Measurements from ENCODE around the gene NDUFB10.
"Not testable (repeated sequence)": the region's sequence is repeated elsewhere in the genome, so short reads cannot be mapped to it uniquely, and the experiment has no call there.

NDUFB10 gene

GRCh38 chr16:1924095-1924494, 35.2 kb upstream of the NDUFB10 start:
- no peak for DNase-seq (ENCODE audit: low read depth in 2 of 2)

DNA sequence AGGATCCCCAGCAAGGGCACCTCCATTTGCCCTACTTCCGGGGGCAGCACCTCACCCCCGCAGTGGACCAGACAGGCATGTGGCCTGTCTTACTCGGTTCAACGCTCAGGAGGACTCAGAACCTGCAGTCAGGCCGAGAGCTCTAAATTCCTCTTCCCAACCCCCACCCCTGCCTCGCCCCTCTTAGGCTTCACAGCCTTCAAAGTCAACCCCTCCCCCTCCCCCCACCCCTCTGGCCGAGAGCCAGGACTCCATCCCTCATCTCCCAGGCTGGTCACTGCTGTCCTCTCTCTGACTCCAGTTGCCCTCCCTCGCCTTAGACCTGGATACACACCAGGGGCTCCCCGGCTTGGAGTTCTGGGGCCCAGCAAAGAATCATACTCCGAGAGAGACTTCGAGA, 33.1 kb upstream of the NDUFB10 start:
- no peak for DNase-seq (ENCODE audit: low read depth in 2 of 2)

DNA sequence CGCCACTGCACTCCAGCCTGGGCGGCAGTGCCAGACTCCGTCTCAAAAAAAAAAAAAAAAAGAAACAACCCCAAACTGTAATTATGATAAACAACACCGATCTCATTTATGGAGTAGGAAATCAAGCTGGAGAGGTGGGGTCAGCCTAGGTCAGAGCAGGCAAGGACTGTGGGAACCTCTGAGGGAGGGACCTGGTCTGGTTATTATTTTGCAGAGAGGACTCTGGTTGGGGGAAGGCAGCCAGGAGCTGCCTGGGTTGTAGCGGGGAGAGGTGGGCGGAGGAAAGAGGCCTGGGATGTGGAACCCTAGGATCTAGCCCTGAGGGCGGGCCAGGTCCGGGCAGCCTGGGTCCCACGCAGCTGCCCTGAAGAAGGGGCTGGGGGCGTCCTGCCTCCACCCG, 30.2 kb upstream of the NDUFB10 start:
- no peak for DNase-seq (ENCODE audit: low read depth in 2 of 2)

DNA sequence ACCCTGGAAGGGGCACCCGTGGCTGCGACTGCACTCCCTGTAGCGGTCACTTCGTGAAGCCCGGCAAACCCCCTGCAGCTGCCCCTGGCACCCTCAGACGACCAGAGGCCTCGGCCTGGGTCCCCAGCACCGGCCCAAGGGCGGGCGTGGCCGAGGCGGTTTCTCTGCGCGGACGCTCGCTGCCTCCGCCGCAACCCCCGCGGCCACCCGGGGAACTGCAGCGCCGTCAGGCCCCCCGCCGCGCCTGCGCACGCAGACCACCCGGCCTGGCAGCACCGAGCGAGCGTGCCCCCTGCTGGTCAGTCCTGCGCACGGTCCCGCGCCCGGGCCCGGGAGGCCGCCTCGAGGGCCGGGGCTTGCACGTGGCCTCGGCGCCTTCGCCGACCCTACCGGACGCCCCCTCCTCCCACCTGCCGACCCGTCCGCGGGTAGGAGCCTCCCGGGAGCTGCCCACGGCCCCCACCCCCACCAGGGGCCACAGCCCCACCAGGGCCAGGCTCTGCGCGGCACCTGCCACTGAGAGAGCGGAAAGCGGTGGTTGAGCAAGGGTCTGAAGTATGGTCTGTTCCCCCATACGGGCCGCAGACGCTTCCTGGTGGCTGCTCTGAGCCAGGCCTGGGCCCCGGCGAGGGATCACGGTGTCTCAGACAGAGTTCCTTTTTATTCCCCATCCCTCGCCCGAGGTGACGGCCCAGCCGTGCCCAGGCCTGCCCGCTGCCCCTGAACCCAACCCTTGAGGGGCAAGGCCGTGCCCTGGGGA, 29.6 kb upstream of the NDUFB10 start:
- DNase-seq (ENCODE audit: low read depth in 2 of 2) = peak; percentile 47 to 60

GRCh38 chr16:1930338-1930720, 29.0 kb upstream of the NDUFB10 start:
- DNase-seq (ENCODE audit: low read depth in 2 of 2) = no peak

- no peak for DNase-seq (ENCODE audit: low read depth in 2 of 2)
These were observed 27.0 kb upstream of the NDUFB10 start for GRCh38 chr16:1932050-1933028.

DNA sequence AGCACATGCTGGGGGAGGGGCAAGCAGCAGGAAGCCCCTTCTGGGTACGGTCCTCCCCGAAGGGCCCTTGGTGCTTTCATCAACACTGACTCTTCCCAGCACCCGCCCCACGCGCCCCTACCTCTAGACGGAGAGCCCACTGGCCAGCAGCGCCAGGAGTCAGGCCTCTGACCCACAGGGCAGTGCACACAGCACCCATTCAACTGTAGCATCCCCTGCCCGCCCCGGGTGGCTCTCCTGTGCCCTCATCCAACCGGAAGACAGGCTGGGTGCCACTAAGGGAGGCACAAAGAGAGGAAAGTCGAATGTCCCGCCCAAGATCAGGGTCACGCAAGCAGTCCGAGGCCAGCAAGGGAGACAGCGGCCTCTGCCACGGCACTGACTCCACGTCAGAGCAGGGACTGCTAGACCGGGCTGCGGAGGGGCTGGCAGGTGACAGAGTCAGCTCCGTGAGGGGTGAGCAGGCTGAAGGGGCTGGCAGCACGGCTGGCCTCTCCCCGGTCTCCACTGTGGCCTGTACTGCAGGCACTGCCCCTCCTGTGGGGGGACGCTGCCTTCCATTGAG, 26.2 kb upstream of the NDUFB10 start:
- DNase-seq (ENCODE audit: low read depth in 2 of 2) = no peak

DNA sequence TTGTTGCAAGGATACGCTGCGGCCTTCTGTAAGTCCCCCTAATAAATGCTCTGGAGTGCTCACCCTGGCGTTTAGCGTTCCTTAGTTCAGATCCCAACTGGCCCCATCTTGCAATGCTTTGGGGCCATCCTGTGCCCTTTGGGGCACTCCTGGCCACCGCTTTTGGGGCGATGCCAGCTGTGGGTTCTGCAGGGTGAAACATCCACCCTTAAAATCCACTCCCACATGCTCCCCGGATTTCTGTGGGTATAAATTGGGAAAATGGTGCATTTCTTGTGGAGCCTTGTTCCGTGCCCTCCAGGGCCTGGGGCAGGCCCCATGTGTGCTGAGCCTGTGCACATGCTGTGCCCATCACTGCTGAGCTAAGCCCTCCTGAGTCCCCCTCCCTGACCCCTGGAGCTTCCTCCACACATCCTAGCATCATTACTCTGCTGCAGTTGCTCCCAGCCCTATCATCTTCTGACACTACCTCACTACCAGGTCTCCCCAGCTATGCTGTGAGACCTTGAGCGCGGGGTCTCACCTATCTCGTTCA, 22.3 kb upstream of the NDUFB10 start:
- no peak for DNase-seq (ENCODE audit: low read depth in 2 of 2)

DNA sequence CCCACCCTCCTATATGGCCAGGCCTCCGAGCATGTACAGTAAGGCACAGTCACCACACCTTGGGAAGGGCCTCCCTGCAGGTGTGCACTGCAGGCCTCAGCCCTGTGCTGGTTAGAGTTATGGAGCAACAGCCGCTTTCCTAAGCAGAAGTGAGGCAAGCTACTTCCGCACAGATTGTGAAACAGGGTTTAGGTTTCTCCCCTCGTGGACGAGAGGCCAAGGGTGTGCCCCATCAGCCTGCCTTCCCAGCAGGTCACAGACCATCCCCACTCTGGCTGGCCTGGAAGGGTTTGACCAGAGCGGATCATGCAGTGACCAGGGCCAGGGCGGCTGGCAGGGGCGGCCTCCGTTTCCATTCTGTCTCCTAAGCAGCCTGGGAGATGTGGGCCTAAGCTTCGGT, 21.0 kb upstream of the NDUFB10 start:
- no peak for DNase-seq (ENCODE audit: low read depth in 2 of 2)

GRCh38 chr16:1938910-1939309, 20.4 kb upstream of the NDUFB10 start:
- DNase-seq (ENCODE audit: low read depth in 2 of 2) = no peak

DNA sequence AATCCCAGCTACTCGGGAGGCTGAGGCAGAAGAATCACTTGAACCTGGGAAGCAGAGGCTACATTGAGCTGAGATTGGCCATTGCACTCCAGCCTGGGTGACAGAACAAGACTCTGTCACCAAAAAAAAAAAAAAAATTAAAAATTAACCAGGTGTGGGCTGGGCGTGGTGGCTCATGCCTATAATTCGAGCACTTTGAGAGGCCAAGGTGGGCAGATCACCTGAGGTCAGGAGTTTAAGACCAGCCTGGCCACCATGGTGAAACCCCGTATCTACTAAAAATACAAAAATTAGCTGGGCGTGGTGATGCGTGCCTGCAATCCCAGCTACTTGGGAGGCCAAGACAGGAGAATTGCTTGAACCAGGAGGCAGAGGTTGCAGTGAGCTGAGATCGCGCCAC, 19.5 kb upstream of the NDUFB10 start:
- not testable (repeated sequence) for DNase-seq (ENCODE audit: low read depth in 2 of 2)

DNA sequence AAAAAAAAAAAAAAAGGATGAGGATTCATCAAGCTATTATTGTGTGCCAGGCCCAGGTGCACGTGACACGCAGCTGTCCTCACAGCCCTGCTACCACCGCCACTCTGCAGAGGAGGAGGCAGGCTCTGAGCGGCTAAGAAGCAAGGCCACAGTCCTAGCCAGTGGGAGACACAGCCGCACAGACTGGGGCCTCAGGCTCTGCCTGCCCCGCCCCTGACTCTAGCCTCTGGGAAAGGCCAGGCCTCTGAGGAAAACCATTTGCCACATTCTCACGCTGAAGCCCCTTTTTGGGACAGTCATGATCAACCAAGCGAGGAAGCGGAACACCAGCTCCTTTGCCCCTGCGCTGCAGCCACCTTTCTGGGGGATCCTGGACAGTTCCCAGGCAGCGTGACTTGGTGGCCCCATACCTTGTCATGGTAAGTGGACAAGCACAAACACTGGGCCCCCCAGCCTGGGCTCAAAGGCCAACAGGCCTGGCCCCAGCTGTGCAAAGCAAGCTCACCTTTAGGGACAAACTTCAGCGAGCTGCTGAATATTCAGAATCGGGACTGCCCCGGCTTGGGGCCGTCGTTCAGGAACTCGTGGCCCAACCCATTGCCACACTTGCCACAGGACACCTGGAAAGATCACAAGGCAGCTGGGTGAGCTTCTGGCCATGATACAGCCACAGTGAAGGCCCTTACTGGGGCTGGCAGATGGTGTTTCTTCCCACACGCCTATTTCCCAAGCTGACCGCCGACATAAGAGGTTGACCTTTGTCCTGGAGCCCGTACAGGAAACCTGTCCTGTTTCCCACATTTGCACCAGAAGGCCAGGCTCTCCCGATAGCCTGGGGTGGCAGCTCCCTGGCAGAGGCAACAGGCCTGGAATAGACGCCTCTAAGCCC, 18.8 kb upstream of the NDUFB10 start:
- DNase-seq (ENCODE audit: low read depth in 2 of 2) = no peak

DNA sequence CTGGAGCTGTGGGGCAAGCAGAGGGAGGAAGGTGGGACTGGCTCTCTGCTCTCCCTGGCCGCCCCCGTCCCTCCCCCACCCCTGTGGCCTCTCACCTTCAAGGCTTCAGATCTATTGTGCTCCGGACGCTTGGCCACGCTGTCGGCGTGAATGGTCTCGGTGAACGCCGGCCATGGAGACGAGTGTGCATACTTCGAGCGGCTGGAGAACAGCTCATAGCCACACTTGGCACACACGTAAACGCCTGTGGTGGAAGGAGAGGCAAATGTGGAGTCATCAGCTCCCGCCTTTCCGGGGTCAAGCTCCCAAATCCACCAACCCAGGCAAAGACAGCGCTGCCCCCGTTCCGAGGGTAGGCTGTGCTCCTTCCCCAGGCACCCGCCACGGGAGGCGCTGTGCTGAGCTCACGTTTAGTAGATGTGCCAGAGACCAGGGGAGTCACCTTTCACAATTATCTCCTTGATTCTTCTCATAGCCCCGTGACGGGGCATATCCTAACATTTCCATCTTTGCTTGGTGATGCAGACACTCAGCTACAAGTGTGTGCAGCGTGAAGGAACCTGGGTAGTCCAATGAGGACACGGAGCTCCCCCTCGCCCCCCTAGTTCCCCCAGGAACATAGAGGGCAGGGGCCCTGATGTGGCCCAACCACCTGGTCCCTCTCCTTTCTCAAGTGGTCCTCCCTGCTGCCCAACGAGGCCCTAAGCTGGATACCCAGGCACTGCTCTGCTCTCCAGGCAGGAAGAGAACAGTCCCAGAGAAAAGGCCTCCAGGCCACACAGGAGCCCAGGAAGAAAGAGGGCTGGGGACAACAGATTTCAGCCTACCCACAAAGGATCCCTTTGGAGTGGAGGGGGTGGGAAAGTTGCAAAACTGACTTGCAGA, 17.9 kb upstream of the NDUFB10 start:
- DNase-seq (ENCODE audit: low read depth in 2 of 2) = no peak

DNA sequence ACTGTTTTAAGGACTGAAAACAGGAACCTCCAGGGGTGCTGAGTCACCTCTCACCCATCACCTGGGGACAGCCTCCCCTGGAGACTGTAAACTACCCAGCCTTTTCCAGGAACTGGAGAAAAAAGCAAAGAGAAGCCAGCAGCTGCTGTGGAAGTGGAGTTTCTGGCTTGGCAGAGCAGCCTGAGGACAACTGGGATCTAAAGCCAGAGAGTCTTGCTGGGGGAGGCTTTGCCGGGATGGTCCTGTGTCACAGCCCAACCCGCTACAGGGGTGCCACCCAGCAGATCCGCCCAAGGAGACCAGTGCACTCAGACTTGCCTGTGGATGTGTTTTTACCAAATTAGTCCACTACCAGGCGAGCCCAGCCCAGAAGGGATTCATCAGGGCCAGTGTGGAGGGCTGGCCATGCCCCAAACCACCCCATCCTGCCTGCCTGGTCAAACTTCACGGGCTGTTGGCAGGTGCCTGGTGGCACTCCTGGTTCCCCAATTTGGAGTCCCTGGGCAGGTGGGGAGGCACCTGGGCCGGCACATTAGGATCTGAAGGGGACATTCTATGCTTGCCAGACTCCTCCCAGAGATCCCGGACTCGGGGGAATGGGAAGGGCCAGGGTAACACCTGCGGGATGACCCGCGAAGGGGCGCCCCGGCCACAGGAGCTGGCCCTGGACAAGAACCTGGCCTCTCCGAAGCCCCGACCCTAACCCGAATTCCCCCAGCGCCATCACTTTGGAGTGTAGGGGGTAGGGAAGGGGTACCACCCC, 17.1 kb upstream of the NDUFB10 start:
- DNase-seq (ENCODE audit: low read depth in 2 of 2) = no peak

- DNase-seq (ENCODE audit: low read depth in 2 of 2) = peak; percentile 95 to 96
These were observed 16.3 kb upstream of the NDUFB10 start, which contains the start of gene MSRB1 for GRCh38 chr16:1942810-1943726. TSS of gene MSRB1 (minus strand) at chr16:1943199. CDS start at chr16:1943156, 43 bp downstream.

- no peak for DNase-seq (ENCODE audit: low read depth in 2 of 2)
These were observed 14.6 kb upstream of the NDUFB10 start for GRCh38 chr16:1944612-1945199.

- DNase-seq (ENCODE audit: low read depth in 2 of 2) = no peak
These were observed 13.6 kb upstream of the NDUFB10 start for GRCh38 chr16:1945559-1946391.
